Kasumi-1 (cell line): ENCODE results near the gene KDM4D.
"Not testable (repeated sequence)": the region's sequence is repeated elsewhere in the genome, so short reads cannot be mapped to it uniquely, and the experiment has no call there.

ENCODE experiments used
- DNase-seq, 2 experiments: peaks; one replicate each; lab custom pipeline; 2025; lab: John Stamatoyannopoulos, UW

KDM4D gene

GRCh38 chr11:95033051-95033450, 59.5 kb downstream of the KDM4D start:
- no peak for DNase-seq

- DNase-seq, result no peak
Measured at GRCh38 chr11:95035316-95035715, 61.8 kb downstream of the KDM4D start.

GRCh38 chr11:95037356-95038035, 64.0 kb downstream of the KDM4D start:
- DNase-seq, result not testable (repeated sequence)

GRCh38 chr11:95042239-95042638, 68.7 kb downstream of the KDM4D start:
- DNase-seq, result no peak

- no peak for DNase-seq
Measured at GRCh38 chr11:95042906-95043305, 69.4 kb downstream of the KDM4D start.

GRCh38 chr11:95044010-95044409, 70.5 kb downstream of the KDM4D start:
- DNase-seq, result no peak

- no peak for DNase-seq
Measured at GRCh38 chr11:95045812-95046211, 72.3 kb downstream of the KDM4D start.
